Activated CD8-positive, alpha-beta memory T cell treated with anti-CD3 and anti-CD28 coated beads, Interleukin-2, amount 10 ng/mL, durations not matched to agents 7 days and 5 days (primary cell): ENCODE measurements around the gene EPB41L3. TPM values are rescaled to one million over a fixed set of nuclear protein-coding genes. Genes with fewer than 3 reads are reported as not detected.

Experiments used
- ATAC-seq: fragments of 150-1000 bp; cut with Tn5 transposase; one replicate; pipeline ENCODE4 v1.10.0; 2021; ENCODE audit warnings: moderate library complexity
- CTCF ChIA-PET: fragments of 350-600 bp; sonication (Branson Sonifier 250); formaldehyde crosslinking; loops from one replicate; lab custom pipeline; 2021; ENCODE audit warnings: antibody characterized with exemption; lab: Charles Lee
- DNase-seq: peaks from one replicate; pipeline ENCODE4 v3.0.0-alpha.2; 2020
- H3K27ac Mint-ChIP-seq: one replicate; pipeline ENCODE4 v1.8.0; 2021; ENCODE audit warnings: mild to moderate bottlenecking, mixed read lengths
- H3K27me3 Mint-ChIP-seq: one replicate; pipeline ENCODE4 v1.8.0; 2021; ENCODE audit warnings: mixed read lengths
- H3K36me3 Mint-ChIP-seq: one replicate; pipeline ENCODE4 v1.8.0; 2021; ENCODE audit warnings: mild to moderate bottlenecking, mixed read lengths
- H3K4me1 Mint-ChIP-seq: one replicate; pipeline ENCODE4 v1.8.0; 2021; ENCODE audit warnings: mixed read lengths
- H3K4me3 Mint-ChIP-seq: one replicate; pipeline ENCODE4 v1.8.0; 2021; ENCODE audit warnings: mild to moderate bottlenecking, moderate library complexity, mixed read lengths
- H3K9me3 Mint-ChIP-seq: one replicate; pipeline ENCODE4 v1.8.0; 2022; ENCODE audit warnings: low read depth, mixed read lengths
- total RNA-seq, 2 experiments: library from RNA; stranded (reverse); gene quantifications; one replicate each; pipeline ENCODE4 v1.2.3, GENCODE V29; 2021

EPB41L3 gene
- total RNA-seq, 2 experiments from 2014 or later, result 0.45 TPM; not detected in 1

DNA sequence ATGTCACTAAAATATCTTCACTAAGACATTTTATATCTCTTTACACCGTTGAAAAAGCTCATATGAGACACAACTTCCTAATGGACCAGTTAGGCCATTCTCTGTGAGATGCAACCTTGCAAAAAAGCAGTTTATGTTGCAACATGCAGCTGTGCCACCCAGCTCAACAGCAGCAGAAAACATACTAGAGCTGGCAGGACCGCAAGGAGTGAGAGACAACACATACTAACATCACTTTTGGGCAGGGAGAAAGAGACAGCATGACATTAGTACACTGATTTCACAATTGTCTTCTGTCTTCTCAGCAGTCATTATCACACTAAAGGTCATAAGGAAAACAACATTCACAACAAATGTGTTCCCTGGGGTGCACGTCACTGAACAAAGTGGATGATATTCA, 122.9 kb downstream of the EPB41L3 start:
- CTCF ChIA-PET, result no interaction called here

DNA sequence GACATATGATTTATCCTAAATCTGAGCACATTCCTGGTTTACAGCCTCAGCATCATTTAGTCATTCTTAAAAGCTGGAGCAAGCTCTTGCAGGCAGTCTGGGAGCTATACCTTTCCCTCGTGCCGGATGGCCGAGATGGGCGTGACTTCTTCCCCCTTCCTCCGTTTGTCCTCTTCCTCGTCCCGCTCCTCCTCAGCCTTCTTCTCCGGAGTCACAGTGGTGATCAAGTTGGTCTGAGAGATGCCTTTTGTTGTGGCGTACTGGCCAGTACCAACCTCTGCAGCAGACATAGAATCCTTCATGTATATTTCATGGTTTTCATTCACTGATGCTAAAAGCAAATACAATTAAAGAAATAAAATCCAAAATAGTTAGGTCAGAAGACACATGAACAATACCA, 124.2 kb downstream of the EPB41L3 start:
- Mint-ChIP-seq H3K9me3 (no peaks in the 10 kb centered on the region), H3K36me3 (no peaks in the 10 kb centered on the region), H3K4me3 (no peak overlapping the region), H3K4me1 (no peaks in the 10 kb centered on the region), H3K27me3 (peaks cover 18% of the 10 kb centered on the region), H3K27ac (no peak overlapping the region)
- DNase-seq (no peak), ATAC-seq (no peak)
- CTCF ChIA-PET, result no interaction called here

More for the DNA sequence above, 122.9 kb downstream of the EPB41L3 start:
- no peak overlapping the region for H3K4me3 Mint-ChIP-seq
- H3K27ac Mint-ChIP-seq, result no peak overlapping the region
- H3K9me3 Mint-ChIP-seq, result no peaks in the 10 kb centered on the region
- peaks cover 21% of the 10 kb centered on the region for H3K27me3 Mint-ChIP-seq
- no peaks in the 10 kb centered on the region for H3K4me1 Mint-ChIP-seq
- ATAC-seq (no peak), DNase-seq (no peak)
- no peaks in the 10 kb centered on the region for H3K36me3 Mint-ChIP-seq

DNA sequence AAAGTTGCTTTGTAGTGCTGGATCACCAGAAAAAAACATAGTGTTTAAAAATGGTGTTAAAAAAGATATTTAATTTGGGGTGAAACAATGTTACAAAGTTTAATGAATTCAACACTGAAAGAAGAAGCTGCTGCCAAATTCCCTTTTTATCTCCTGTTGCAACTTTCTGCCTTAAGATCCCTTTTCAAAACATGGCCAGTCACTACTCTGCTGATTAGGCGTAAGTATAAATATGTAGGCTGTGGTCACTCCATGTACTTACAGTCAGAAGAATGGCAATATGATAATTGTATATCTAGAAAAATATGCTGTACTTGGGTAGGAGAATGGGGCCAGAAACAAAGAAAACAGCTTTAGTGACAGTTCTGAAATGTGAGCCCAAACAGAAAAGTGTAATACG, 124.8 kb downstream of the EPB41L3 start:
- no peaks in the 10 kb centered on the region for H3K4me1 Mint-ChIP-seq
- no peaks in the 10 kb centered on the region for H3K9me3 Mint-ChIP-seq
- no peak overlapping the region for H3K4me3 Mint-ChIP-seq
- DNase-seq (no peak), ATAC-seq (no peak)
- peaks cover 18% of the 10 kb centered on the region for H3K27me3 Mint-ChIP-seq
- CTCF ChIA-PET, result no interaction called here
- H3K27ac Mint-ChIP-seq, result no peak overlapping the region
- no peaks in the 10 kb centered on the region for H3K36me3 Mint-ChIP-seq

DNA sequence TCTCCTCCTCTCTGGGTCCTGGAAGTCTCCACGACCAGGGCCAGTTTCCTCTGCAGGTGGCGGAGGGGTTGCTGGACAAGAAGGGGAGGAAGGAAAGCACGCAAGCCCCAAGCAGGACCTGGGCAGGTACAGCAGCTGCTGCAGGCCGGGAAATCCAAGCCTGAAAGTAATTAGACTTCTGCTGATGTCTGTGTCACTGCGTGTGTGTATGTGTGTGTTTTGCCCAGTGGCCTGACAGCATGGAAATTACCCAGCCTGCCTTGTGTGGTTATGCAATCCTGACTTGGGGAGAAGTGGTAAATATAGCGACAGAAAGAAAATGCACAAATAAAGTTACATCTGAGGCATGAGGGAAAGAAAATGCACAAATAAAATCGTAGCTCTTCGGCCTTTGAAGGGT, 126.5 kb downstream of the EPB41L3 start:
- H3K36me3 Mint-ChIP-seq, result no peaks in the 10 kb centered on the region
- DNase-seq, result no peak
- H3K27me3 Mint-ChIP-seq, result peaks cover 12% of the 10 kb centered on the region
- ATAC-seq, result no peak
- CTCF ChIA-PET, result no interaction called here
- H3K27ac Mint-ChIP-seq, result no peak overlapping the region
- H3K4me1 Mint-ChIP-seq, result no peaks in the 10 kb centered on the region
- no peak overlapping the region for H3K4me3 Mint-ChIP-seq
- H3K9me3 Mint-ChIP-seq, result no peaks in the 10 kb centered on the region

DNA sequence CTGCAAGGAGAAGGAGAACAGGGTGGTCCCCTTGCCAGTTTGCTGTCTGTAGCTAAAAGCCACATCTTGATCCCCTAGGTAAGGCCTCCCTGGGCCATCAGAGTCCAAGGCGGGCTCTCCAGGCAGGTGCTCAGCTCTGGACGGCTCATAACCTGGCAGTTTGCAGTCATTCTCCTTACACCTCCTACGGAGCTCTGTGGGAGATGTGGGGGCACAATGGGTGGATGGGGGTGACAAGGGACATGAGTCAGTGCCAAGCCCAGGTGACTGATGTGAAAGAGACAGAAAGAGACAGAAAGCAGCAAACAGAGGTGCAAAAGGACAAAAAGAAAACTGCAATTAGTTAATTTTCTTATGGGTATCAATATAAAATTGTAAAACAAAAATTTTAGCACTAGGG, 127.7 kb downstream of the EPB41L3 start:
- Mint-ChIP-seq H3K9me3 (no peaks in the 10 kb centered on the region), H3K4me3 (no peak overlapping the region), H3K4me1 (no peaks in the 10 kb centered on the region), H3K36me3 (no peaks in the 10 kb centered on the region), H3K27ac (no peak overlapping the region), H3K27me3 (peaks cover 11% of the 10 kb centered on the region)
- no peak for DNase-seq
- CTCF ChIA-PET, result no interaction called here
- no peak for ATAC-seq

DNA sequence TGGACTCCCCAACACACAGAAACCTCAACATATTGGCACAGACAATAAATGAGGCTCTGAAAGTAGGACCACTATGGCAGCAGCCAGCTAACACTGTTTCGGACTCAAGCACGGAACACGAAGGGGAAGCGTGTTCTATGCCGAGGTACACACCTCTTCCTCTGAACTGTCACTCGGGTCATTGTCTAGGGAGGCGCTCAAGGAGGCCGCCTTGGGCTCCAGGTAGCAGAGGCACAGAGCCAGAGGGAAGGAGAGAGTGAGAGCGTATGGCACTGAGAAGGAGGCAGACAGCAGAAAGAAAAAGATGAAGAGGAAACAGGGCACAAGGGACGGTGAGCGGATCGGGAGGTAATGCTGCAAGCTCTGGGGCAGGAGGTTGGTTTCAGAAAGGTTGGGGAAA, 128.1 kb downstream of the EPB41L3 start:
- Mint-ChIP-seq H3K27me3 (peaks cover 10% of the 10 kb centered on the region), H3K9me3 (no peaks in the 10 kb centered on the region), H3K4me3 (no peak overlapping the region), H3K36me3 (no peaks in the 10 kb centered on the region), H3K4me1 (no peaks in the 10 kb centered on the region), H3K27ac (no peak overlapping the region)
- ATAC-seq (no peak), DNase-seq (no peak)
- CTCF ChIA-PET, result no interaction called here

DNA sequence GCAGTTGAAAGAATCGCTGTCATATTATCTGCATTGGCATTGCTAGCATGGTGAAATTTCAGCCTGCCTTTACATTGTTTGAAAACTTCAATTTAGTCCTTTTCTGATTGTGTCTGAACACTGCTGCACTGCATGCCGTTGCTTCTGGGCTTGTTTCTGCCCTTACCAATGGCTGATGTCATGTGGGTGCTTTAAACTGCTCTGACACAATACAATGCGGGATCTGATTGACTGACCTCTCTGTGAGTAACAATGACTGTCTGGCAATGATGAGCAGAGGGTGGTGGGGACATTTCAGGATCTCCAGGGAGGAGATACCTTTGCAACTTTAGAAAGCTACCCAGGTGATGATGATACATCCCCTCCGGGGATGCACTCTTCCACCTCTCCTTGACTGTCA, 128.8 kb downstream of the EPB41L3 start:
- CTCF ChIA-PET, result no interaction called here
- Mint-ChIP-seq H3K27ac (no peak overlapping the region), H3K36me3 (no peaks in the 10 kb centered on the region), H3K4me1 (no peaks in the 10 kb centered on the region), H3K4me3 (no peak overlapping the region), H3K27me3 (peaks cover 14% of the 10 kb centered on the region), H3K9me3 (no peaks in the 10 kb centered on the region)
- no peak for DNase-seq
- no peak for ATAC-seq

DNA sequence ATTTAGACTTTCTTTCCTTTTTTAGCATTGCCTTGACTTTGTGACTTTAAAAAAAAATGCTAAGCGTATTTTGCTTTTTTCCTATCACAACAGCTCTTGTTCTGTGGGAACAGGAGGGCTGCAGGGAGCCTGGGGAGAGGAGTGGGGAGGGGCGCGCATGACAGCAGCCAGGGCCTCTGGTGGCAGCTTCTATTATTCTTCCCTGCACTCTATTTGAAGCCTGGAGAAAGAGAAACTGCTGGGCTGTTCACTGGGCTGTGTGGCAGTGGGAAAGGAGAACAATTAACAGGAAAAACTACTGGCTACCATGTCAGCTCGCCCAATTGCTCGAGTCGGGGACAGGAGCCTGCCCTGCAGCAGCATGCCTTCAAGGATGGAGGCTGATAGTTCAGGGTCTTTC, 129.3 kb downstream of the EPB41L3 start:
- H3K36me3 Mint-ChIP-seq, result no peaks in the 10 kb centered on the region
- ATAC-seq (no peak), DNase-seq (no peak)
- CTCF ChIA-PET, result no interaction called here
- no peak overlapping the region for H3K27ac Mint-ChIP-seq
- H3K4me1 Mint-ChIP-seq, result no peaks in the 10 kb centered on the region
- no peaks in the 10 kb centered on the region for H3K9me3 Mint-ChIP-seq
- peaks cover 14% of the 10 kb centered on the region for H3K27me3 Mint-ChIP-seq
- no peak overlapping the region for H3K4me3 Mint-ChIP-seq

DNA sequence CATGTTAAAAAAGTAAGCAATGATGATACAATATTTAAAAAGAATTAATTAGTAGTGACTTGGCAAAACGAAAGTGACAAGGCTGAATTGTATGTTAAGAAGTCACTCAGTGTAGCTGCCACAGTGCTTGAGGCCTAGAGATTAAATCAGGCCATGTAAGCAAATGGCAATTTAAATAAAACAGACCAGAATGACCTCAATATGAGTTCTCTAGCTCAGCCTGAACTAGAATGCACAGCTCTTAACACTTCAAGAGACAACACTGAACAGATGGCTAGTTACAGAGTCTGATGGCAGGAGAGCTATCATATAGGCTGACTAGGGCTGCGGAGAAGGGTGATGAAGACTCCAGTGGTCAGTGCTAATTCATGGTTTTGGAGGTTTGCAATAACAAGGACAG, 130.3 kb downstream of the EPB41L3 start:
- Mint-ChIP-seq H3K36me3 (no peaks in the 10 kb centered on the region), H3K4me1 (no peaks in the 10 kb centered on the region), H3K27me3 (peaks cover 11% of the 10 kb centered on the region), H3K27ac (no peak overlapping the region), H3K9me3 (no peaks in the 10 kb centered on the region), H3K4me3 (no peak overlapping the region)
- DNase-seq (no peak), ATAC-seq (no peak)
- CTCF ChIA-PET, result no interaction called here

DNA sequence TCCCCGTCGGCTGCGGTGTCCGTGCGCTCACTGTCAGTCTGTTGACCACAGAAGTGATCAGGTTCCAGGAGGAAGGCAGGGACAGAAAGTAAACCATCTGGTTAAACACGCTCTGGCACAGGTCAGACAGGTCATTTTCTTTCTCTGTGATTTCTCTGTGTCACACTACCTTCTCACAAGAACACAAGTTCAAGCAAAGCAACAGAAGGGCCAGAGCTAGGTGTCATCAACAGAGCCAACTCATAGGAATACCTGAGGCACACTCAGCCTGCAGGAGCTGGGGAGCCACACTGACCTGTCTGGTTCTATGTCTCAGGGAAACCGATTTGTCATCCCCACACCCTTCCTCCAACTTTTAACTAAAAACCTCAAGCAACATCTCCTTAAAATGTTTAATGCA, 133.2 kb downstream of the EPB41L3 start:
- ATAC-seq (no peak), DNase-seq (no peak)
- Mint-ChIP-seq H3K4me3 (no peak overlapping the region), H3K27ac (no peak overlapping the region), H3K4me1 (no peaks in the 10 kb centered on the region), H3K27me3 (peaks cover 7% of the 10 kb centered on the region), H3K36me3 (no peaks in the 10 kb centered on the region), H3K9me3 (no peaks in the 10 kb centered on the region)
- CTCF ChIA-PET, result no interaction called here

DNA sequence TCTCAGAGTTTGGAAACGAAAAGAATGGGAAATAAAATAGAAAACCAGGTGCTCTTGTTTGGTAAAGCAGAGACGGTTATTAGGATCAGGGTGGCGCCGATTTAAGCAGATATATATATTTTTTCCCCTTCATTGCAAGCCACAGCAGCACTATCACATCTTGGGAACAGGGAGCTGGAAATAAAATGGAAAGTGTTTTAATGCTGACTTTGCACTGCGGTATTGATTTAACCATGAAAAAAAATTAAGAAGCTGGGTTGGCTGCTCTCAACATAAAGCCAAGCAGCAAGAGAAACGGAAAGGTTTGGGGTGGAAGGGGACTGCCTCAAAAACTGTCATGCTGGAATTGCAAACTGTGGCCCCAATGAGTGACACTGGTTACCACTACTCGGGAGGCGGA, 145.5 kb downstream of the EPB41L3 start:
- Mint-ChIP-seq H3K9me3 (no peaks in the 10 kb centered on the region), H3K36me3 (no peaks in the 10 kb centered on the region), H3K4me1 (peaks cover 17% of the 10 kb centered on the region), H3K27me3 (peaks cover 16% of the 10 kb centered on the region), H3K27ac (no peak overlapping the region), H3K4me3 (no peak overlapping the region)
- ATAC-seq (no peak), DNase-seq (no peak)
- CTCF ChIA-PET, result interaction anchor here (1.5 kb wide), 1 partner anchor 11 kb away, joined by 4 read pairs; no protein-coding TSS in a partner anchor

DNA sequence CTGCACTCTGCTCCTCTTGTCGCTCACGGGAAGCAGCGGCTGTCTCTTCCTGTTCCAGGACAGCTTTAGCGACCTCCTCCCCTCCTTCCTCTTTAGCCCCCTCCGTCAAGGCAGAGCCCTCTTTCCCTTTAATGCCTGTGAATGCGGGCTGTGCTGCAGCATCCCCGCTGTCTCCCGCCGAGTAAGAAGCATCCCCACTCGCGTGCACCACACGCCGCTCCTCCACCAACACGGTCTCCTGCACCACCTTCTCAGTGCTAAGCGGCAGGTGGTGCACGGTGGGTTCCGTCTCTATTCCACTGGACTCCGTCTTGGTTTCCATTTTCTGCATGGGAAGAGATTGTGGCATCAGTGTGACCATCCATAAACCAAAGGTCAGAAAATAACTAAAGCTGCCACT, 146.7 kb downstream of the EPB41L3 start:
- Mint-ChIP-seq H3K36me3 (no peaks in the 10 kb centered on the region), H3K4me1 (peaks cover 17% of the 10 kb centered on the region), H3K27me3 (peaks cover 8% of the 10 kb centered on the region), H3K4me3 (no peak overlapping the region), H3K27ac (no peak overlapping the region), H3K9me3 (no peaks in the 10 kb centered on the region)
- CTCF ChIA-PET, result interaction anchor here (1.5 kb wide), 1 partner anchor 10 kb away, joined by 4 read pairs; no protein-coding TSS in a partner anchor
- DNase-seq (no peak), ATAC-seq (no peak)

DNA sequence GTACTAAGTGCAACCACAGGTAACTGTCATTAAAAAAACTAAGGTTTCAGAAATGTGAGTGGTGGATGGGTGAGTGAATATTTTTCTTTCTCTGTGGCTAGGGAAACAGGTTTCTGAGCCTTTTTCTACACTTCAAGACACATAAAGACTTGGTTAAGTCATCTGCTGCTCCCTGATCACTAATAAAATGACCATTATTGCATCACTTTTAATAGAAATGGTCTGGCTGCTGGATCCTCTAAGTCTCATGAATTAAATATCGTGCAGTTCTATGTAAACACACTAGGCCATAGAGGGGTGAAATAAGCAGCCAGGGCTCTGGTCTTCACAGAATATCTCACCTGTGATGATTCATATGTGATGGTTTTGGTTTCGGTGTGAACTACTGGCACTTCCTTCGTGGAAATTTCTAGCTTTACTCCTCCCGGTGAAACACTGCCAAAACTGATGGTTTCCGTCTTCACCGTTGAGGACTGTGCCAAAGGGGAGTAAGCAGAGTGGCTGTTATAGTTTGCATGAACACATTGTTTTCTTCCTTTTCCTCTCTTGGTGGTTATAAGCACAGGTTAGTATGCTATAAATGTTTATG, 147.8 kb downstream of the EPB41L3 start:
- H3K27me3 Mint-ChIP-seq, result peaks cover 5% of the 10 kb centered on the region
- CTCF ChIA-PET, result no interaction called here
- H3K27ac Mint-ChIP-seq, result no peak overlapping the region
- ATAC-seq, result peak; percentile 64
- no peaks in the 10 kb centered on the region for H3K9me3 Mint-ChIP-seq
- peaks cover 17% of the 10 kb centered on the region for H3K4me1 Mint-ChIP-seq
- no peaks in the 10 kb centered on the region for H3K36me3 Mint-ChIP-seq
- H3K4me3 Mint-ChIP-seq, result no peak overlapping the region
- no peak for DNase-seq

DNA sequence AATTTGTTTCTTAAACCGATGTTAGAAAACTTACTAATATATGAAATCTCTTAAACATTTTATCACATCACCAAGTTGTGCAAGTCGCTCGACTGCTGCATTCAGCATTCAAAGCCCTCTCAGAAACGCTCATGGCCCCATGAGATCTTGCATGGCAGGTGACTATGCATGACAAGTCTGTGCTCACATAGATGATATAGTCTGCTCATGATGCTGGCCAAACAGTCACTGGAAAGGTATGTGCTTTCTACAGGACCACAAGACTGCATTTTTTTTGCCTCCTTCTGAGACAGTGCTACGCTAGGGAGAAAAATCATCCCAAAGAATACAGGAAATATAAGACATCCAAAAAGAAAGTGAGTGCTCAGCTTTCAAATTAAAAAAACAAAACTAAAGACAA, 150.0 kb downstream of the EPB41L3 start:
- Mint-ChIP-seq H3K4me1 (peaks cover 9% of the 10 kb centered on the region), H3K27ac (no peak overlapping the region), H3K4me3 (no peak overlapping the region), H3K27me3 (no peaks in the 10 kb centered on the region), H3K36me3 (no peaks in the 10 kb centered on the region), H3K9me3 (no peaks in the 10 kb centered on the region)
- ATAC-seq, result no peak
- no peak for DNase-seq
- CTCF ChIA-PET, result no interaction called here

DNA sequence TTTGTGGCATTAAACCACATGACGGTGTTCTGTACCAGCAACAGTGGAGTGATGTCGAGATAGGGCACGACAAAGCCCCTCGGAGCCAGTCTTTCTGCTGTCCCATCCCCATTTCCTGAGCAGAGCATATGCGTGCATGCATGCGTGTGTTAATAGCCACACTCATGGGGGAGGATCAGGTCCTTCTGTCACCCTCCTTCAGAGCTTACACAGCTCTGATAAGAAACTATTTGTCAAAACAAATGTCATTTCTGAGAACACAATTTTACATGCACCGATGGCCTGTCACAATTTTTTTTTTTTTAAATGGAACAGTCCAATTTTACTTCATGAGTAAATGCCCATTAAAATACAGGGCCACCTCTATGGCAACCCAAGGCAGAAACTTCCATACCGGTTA, 152.4 kb downstream of the EPB41L3 start:
- no peak overlapping the region for H3K27ac Mint-ChIP-seq
- DNase-seq, result no peak
- H3K36me3 Mint-ChIP-seq, result no peaks in the 10 kb centered on the region
- CTCF ChIA-PET, result no interaction called here
- no peak overlapping the region for H3K4me3 Mint-ChIP-seq
- H3K27me3 Mint-ChIP-seq, result peaks cover under 1% of the 10 kb centered on the region
- no peaks in the 10 kb centered on the region for H3K9me3 Mint-ChIP-seq
- peaks cover 9% of the 10 kb centered on the region for H3K4me1 Mint-ChIP-seq
- no peak for ATAC-seq
